Sigmoid colon (tissue), 7 donors: ENCODE data around the gene DRAXIN. TPM values are rescaled to one million over a fixed set of nuclear protein-coding genes. Genes with fewer than 3 reads are reported as not detected.

ENCODE experiments used
- DNase-seq: peaks from one replicate; pipeline ENCODE4 v3.0.0-alpha.2; 2019
- H3K27ac ChIP-seq, 4 donors: fragments of 200-600 bp; sonication (generic); one replicate each; pipeline ENCODE4 v1.5.1; 2016 to 2019; ENCODE audit warnings: mild to moderate bottlenecking in 1 of 4
- H3K27me3 ChIP-seq, 3 donors: fragments of 200-600 bp; sonication (generic); one replicate each; pipeline ENCODE4 v1.5.1; 2019; ENCODE audit warnings: mild to moderate bottlenecking in 1 of 3
- H3K36me3 ChIP-seq, 4 donors: fragments of 200-600 bp; sonication (generic); one replicate each; pipeline ENCODE4 v1.5.1; 2016 to 2019
- H3K4me1 ChIP-seq, 4 donors: fragments of 200-600 bp; sonication (generic); one replicate each; pipeline ENCODE4 v1.5.1; 2017 to 2019
- H3K4me3 ChIP-seq, 4 donors: fragments of 200-600 bp; sonication (generic); one replicate each; pipeline ENCODE4 v1.5.1; 2017 to 2019; ENCODE audit warnings: mild to moderate bottlenecking in 2 of 4, moderate library complexity in 1 of 4
- H3K9me3 ChIP-seq, 4 donors: fragments of 200-600 bp in 3 of 4; sonication (generic) in 3 of 4; one replicate each; pipeline versions ENCODE4 v1.5.1 to v1.6.1; 2013 to 2019
- CTCF ChIP-seq, 4 experiments: fragments of 450-650 bp in 3 of 4; fragments of 200-600 bp in 1 of 4; IDR thresholded peaks; one replicate each; pipeline ENCODE4 v1.5.1; 2016 to 2019; ENCODE audit warnings: antibody characterized with exemption in 4 of 4, mild to moderate bottlenecking in 3 of 4, moderate library complexity in 2 of 4
- EP300 ChIP-seq, 4 donors: sonication (generic); formaldehyde crosslinking; IDR thresholded peaks; one replicate each; pipeline ENCODE4 v1.6.1; 2017; ENCODE audit warnings: antibody characterized with exemption in 4 of 4
- POLR2A ChIP-seq, 2 donors: fragments of 450-650 bp; IDR thresholded peaks; one replicate each; pipeline ENCODE4 v1.6.1; 2016; ENCODE audit warnings: antibody characterized with exemption in 2 of 2, mild to moderate bottlenecking in 2 of 2, moderate library complexity in 2 of 2
- POLR2AphosphoS5 ChIP-seq, 4 donors: sonication (generic); formaldehyde crosslinking; IDR thresholded peaks; one replicate each; pipeline ENCODE4 v1.6.1; 2017; ENCODE audit warnings: antibody characterized with exemption in 4 of 4
- WGBS, 2 donors: extraction: QIAGEN DNeasy Blood & Tissue Kit; methylation state at CpG; one replicate each; pipeline ENCODE4 v1.1.7; 2013; 5-methylcytosine and 5-hydroxymethylcytosine counted together
- intact Hi-C: fragments of 100-400 bp; cut with DNase I; formaldehyde crosslinking; loops from one replicate; pipeline ENCODE4 v1.15.1; 2023
- polyA plus RNA-seq, 3 donors: library from polyadenylated mRNA; stranded (reverse); fragments of 200-250 nt; gene quantifications; one replicate each; pipeline ENCODE4 v1.2.3, GENCODE V29; 2013
- total RNA-seq, 4 donors: library from RNA; depleted of rRNA; stranded (reverse); fragments of >200 nt; gene quantifications; one replicate each; pipeline ENCODE4 v1.1.0, GENCODE V29; 2016
- donor health status: healthy with polysubstance abuse.
- donor health status: Bipolar disorder and iron deficiency.
- donor health status: healthy.

Gene DRAXIN
- total and polyA plus RNA-seq, 7 donors = 0.13 to 0.36 (median 0.28) TPM; not detected in 4

GRCh38 chr1:11700601-11701467 is 9.3 kb downstream of the DRAXIN start:
- no peak for DNase-seq
- no peak overlapping the region for H3K4me3 ChIP-seq

GRCh38 chr1:11701551-11701961 is 10.0 kb downstream of the DRAXIN start:
- Histone ChIP-seq H3K9me3 (no peaks in the 10 kb centered on the region), H3K27me3 (peaks cover 0 to 86% (median 14%) of the 10 kb centered on the region in 3 donors), H3K36me3 (no peaks in the 10 kb centered on the region), H3K27ac (no peak overlapping the region), H3K4me1 (peaks cover 0 to 11% (median 8%) of the 10 kb centered on the region in 4 donors), H3K4me3 (no peak overlapping the region)
- intact Hi-C loops = loop anchor here (5.0 kb wide), 1 partner anchor 299 kb away; no protein-coding TSS in a partner anchor
- DNase-seq = no peak
- WGBS, 2 donors = 55 to 56% methylated on average over 15 of the region's 15 CpGs
- no peak for TF ChIP-seq EP300 (IDR thresholded peaks at IDR 0.05)
- no peak for TF ChIP-seq CTCF (IDR thresholded peaks at IDR 0.05)
- TF ChIP-seq POLR2AphosphoS5 (IDR thresholded peaks at IDR 0.05) = no peak
- TF ChIP-seq POLR2A (IDR thresholded peaks at IDR 0.05) = no peak

More at GRCh38 chr1:11700601-11701467, 9.3 kb downstream of the DRAXIN start:
- peaks cover 0 to 11% (median 8%) of the 10 kb centered on the region in 4 donors for H3K4me1 ChIP-seq
- H3K36me3 ChIP-seq = no peaks in the 10 kb centered on the region
- intact Hi-C loops = loop anchor here (5.0 kb wide), 1 partner anchor 299 kb away; no protein-coding TSS in a partner anchor
- WGBS, 2 donors = 53 to 65% methylated on average over 34 of the region's 34 CpGs
- no peak overlapping the region for H3K27ac ChIP-seq
- TF ChIP-seq CTCF (IDR thresholded peaks at IDR 0.05) (no peak), POLR2A (IDR thresholded peaks at IDR 0.05) (no peak), POLR2AphosphoS5 (IDR thresholded peaks at IDR 0.05) (no peak)
- H3K27me3 ChIP-seq = peaks cover 0 to 85% (median 20%) of the 10 kb centered on the region in 3 donors
- H3K9me3 ChIP-seq = no peaks in the 10 kb centered on the region

GRCh38 chr1:11701981-11702803 is 10.7 kb downstream of the DRAXIN start:
- H3K36me3 ChIP-seq = no peaks in the 10 kb centered on the region
- no peaks in the 10 kb centered on the region for H3K9me3 ChIP-seq
- H3K27ac ChIP-seq = no peak overlapping the region
- intact Hi-C loops = loop anchor here (5.0 kb wide), 1 partner anchor 300 kb away; no protein-coding TSS in a partner anchor
- H3K4me1 ChIP-seq = peaks cover 0 to 11% (median 8%) of the 10 kb centered on the region in 4 donors
- peaks cover 0 to 82% (median 14%) of the 10 kb centered on the region in 3 donors for H3K27me3 ChIP-seq
- no peak for DNase-seq
- TF ChIP-seq CTCF (IDR thresholded peaks at IDR 0.05) = no peak
- TF ChIP-seq POLR2AphosphoS5 (IDR thresholded peaks at IDR 0.05) = no peak
- no peak for TF ChIP-seq EP300 (IDR thresholded peaks at IDR 0.05)
- no peak for TF ChIP-seq POLR2A (IDR thresholded peaks at IDR 0.05)
- WGBS, 2 donors = 75 to 86% methylated on average over 15 of the region's 15 CpGs
- H3K4me3 ChIP-seq = no peak overlapping the region

GRCh38 chr1:11703357-11704193 is 12.1 kb downstream of the DRAXIN start:
- peaks cover 0 to 70% (median 14%) of the 10 kb centered on the region in 3 donors for H3K27me3 ChIP-seq
- H3K4me1 ChIP-seq = peaks cover 0 to 11% (median 8%) of the 10 kb centered on the region in 4 donors
- TF ChIP-seq EP300 (IDR thresholded peaks at IDR 0.05) (no peak), POLR2AphosphoS5 (IDR thresholded peaks at IDR 0.05) (no peak), POLR2A (IDR thresholded peaks at IDR 0.05) (no peak), CTCF (IDR thresholded peaks at IDR 0.05) (no peak)
- H3K9me3 ChIP-seq = no peaks in the 10 kb centered on the region
- no peak for DNase-seq
- no peak overlapping the region for H3K27ac ChIP-seq
- intact Hi-C loops = loop anchor here (5.0 kb wide), 1 partner anchor 301 kb away; no protein-coding TSS in a partner anchor
- no peaks in the 10 kb centered on the region for H3K36me3 ChIP-seq
- WGBS, 2 donors = 49 to 70% methylated on average over 8 of the region's 8 CpGs
- H3K4me3 ChIP-seq = no peak overlapping the region
